CD8-positive, alpha-beta memory T cell (primary cell): Measurements from ENCODE around the gene CLHC1. TPM values are rescaled to one million over a fixed set of nuclear protein-coding genes. Genes with fewer than 3 reads are reported as not detected.

Experiments
- CTCF ChIA-PET: fragments of 350-600 bp; sonication (Branson Sonifier 250); formaldehyde crosslinking; loops from one replicate; lab custom pipeline; 2021; ENCODE audit warnings: antibody characterized with exemption; lab: Charles Lee
- POLR2A ChIA-PET: fragments of 350-600 bp; sonication (Branson Sonifier 250); formaldehyde crosslinking; loops from one replicate; lab custom pipeline; 2021; ENCODE audit warnings: antibody characterized with exemption; lab: Charles Lee
- DNase-seq, 5 donors: peaks; one replicate each; pipeline versions ENCODE4 v3.0.0 to v3.0.0-alpha.2; 2020 to 2022; ENCODE audit warnings: mixed read lengths in 1 of 5
- H3K27ac ChIP-seq: one replicate; pipeline ENCODE4 v1.7.0; 2013; ENCODE audit warnings: low read depth, mild to moderate bottlenecking, low read length, moderate library complexity
- H3K27me3 ChIP-seq: 2 replicates; pipeline ENCODE4 v1.7.0; 2013; ENCODE audit warnings: low read length, mild to moderate bottlenecking; ENCODE audit not compliant: insufficient read depth, poor library complexity, severe bottlenecking
- H3K36me3 ChIP-seq: 2 replicates; pipeline ENCODE4 v1.7.0; 2013; ENCODE audit warnings: mild to moderate bottlenecking, low read length, moderate library complexity; ENCODE audit not compliant: insufficient read depth
- H3K4me1 ChIP-seq: 2 replicates; pipeline ENCODE4 v1.7.0; 2013; ENCODE audit warnings: mild to moderate bottlenecking, low read length, moderate library complexity; ENCODE audit not compliant: insufficient read depth
- H3K4me3 ChIP-seq: 2 replicates; pipeline ENCODE4 v1.7.0; 2013; ENCODE audit warnings: mild to moderate bottlenecking, low read length
- H3K9me3 ChIP-seq: 2 replicates; pipeline ENCODE4 v1.7.0; 2013; ENCODE audit warnings: mild to moderate bottlenecking, low read length
- H3K27ac Mint-ChIP-seq, 8 donors: one replicate each; pipeline ENCODE4 v1.8.0; 2020 to 2021; ENCODE audit warnings: mixed read lengths in 8 of 8, mild to moderate bottlenecking in 6 of 8, inconsistent platforms in 3 of 8, moderate library complexity in 3 of 8
- H3K27me3 Mint-ChIP-seq, 2 donors: one replicate each; pipeline ENCODE4 v1.8.0; 2020 to 2021; ENCODE audit warnings: mixed read lengths in 2 of 2, mild to moderate bottlenecking in 1 of 2, moderate library complexity in 1 of 2
- H3K36me3 Mint-ChIP-seq, 3 donors: one replicate each; pipeline ENCODE4 v1.8.0; 2020 to 2021; ENCODE audit warnings: mixed read lengths in 3 of 3, inconsistent platforms in 1 of 3, mild to moderate bottlenecking in 1 of 3
- H3K4me1 Mint-ChIP-seq, 3 donors: one replicate each; pipeline ENCODE4 v1.8.0; 2020 to 2021; ENCODE audit warnings: mixed read lengths in 3 of 3, inconsistent platforms in 1 of 3, mild to moderate bottlenecking in 1 of 3
- H3K4me3 Mint-ChIP-seq, 7 donors: one replicate each; pipeline ENCODE4 v1.8.0; 2020 to 2021; ENCODE audit warnings: mixed read lengths in 7 of 7, mild to moderate bottlenecking in 6 of 7, moderate library complexity in 4 of 7, inconsistent platforms in 2 of 7
- H3K9me3 Mint-ChIP-seq, 5 donors: one replicate each; pipeline ENCODE4 v1.8.0; 2020 to 2022; ENCODE audit warnings: mixed read lengths in 5 of 5, mild to moderate bottlenecking in 3 of 5, moderate library complexity in 2 of 5, inconsistent platforms in 1 of 5
- polyA plus RNA-seq: library from polyadenylated mRNA; unstranded; fragments of 300-500 nt; fragmentation: Illumina TruSeq; gene quantifications from one replicate; pipeline ENCODE4 v1.2.3, GENCODE V29; 2021
- total RNA-seq, 2 experiments: library from RNA; stranded (reverse); gene quantifications; one replicate each; pipeline ENCODE4 v1.2.3, GENCODE V29; 2021

Gene CLHC1
- total and polyA plus RNA-seq, 3 experiments from 2014 or later, result 1.1 to 9.8 (median 8.4) TPM

DNA sequence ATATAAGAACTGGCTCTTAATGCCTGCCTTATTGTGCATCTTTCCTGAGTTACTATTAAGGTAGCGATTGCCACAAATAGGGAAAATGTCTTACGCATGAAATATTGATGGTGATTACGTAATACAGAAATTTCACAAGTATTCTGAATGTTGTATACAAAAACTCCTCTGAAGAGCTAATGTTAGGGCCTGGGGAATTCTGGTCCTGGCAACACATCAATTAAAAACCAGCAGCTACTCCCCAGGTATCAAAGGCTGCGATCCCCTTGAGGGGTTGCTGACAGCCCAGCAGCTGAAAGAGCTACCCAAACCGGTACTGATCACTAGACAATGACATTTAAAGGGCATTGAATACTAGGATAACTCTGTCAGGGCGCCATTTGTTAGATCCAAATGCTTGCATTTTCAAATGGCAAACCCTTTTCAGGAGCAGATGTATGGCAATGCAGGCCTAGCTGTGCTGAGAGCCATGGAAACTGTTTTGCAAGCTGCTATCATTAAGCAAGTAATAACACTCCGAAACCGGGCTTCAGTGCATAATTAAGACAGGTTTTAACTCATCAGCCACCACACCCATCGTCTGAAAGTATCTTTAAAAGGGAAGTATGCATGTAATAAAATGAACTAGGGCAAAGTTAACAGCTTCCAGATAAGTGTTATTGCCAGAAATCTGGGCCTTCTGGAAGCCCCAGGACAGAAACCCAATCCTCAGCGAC lies 78.4 kb downstream of the CLHC1 start:
- Histone ChIP-seq H3K4me3 (no peak overlapping the region), H3K27me3 (no peaks in the 10 kb centered on the region), H3K9me3 (no peaks in the 10 kb centered on the region), H3K4me1 (no peaks in the 10 kb centered on the region), H3K27ac (no peak overlapping the region), H3K36me3 (no peaks in the 10 kb centered on the region)
- Mint-ChIP-seq H3K27ac (peak overlapping the region in 1 of 8 donors; percentile 78), H3K9me3 (no peaks in the 10 kb centered on the region), H3K4me1 (no peaks in the 10 kb centered on the region), H3K4me3 (no peak overlapping the region), H3K27me3 (peaks cover 0 to 1% of the 10 kb centered on the region in 2 donors), H3K36me3 (no peaks in the 10 kb centered on the region)
- no peak for DNase-seq
- POLR2A ChIA-PET, result no interaction called here
- CTCF ChIA-PET, result interaction anchor here (1.2 kb wide), 1 partner anchor 15 kb away, joined by 4 read pairs; no protein-coding TSS in a partner anchor

DNA sequence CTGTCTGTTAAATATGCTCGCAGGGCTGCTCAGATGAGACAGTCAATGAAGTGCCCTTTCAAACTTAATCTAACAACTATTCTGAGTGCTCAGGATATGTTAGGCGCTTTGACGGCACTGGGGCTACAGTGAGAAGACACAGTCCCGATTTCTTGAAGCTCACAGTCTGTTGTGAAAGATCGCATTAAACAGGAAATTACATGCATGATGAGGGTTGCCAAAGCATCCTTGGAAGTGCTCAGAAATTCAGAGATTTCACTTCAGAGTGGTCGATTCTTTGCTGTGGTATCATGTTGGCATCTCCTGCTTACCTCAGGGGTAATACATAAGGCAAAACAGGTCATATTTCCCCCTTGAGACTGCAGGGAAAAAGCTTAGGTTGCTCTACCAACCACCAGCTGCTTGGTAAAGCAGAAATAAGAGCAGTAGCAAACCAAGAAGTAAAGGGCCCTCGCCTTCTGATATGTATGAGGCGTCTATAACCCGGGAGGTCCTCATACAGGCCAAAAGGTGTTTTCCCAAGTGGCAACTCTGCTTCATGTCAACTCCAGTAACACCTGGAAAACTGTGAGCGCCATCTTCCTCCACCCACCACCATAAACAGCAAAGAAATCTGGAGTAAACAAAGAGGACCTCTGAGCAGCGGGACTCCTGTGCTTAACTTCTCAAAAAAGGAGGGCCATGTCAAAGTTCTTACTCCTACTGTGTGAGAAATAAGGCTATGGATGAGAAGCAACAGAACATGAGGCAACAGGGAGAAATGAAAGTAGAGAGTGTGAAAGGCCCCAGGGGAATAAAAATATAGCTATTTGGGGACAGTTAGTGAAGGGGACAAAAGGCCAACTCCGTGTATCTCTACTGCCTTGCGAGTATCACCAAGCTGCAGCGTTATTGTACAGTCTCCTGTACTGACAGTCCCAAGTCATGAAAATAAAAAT lies 79.3 kb downstream of the CLHC1 start:
- Mint-ChIP-seq H3K9me3 (no peaks in the 10 kb centered on the region), H3K27ac (no peak overlapping the region), H3K4me1 (no peaks in the 10 kb centered on the region), H3K4me3 (no peak overlapping the region), H3K36me3 (peaks cover 0 to 3% (median 0%) of the 10 kb centered on the region in 3 donors), H3K27me3 (peaks cover 0 to 3% of the 10 kb centered on the region in 2 donors)
- ChIA-PET CTCF (no interaction called here), POLR2A (interaction anchor here (0.6 kb wide), 1 partner anchor 81 kb away, joined by 3 read pairs; no protein-coding TSS in a partner anchor)
- Histone ChIP-seq H3K4me3 (no peak overlapping the region), H3K9me3 (no peaks in the 10 kb centered on the region), H3K4me1 (no peaks in the 10 kb centered on the region), H3K36me3 (no peaks in the 10 kb centered on the region), H3K27me3 (no peaks in the 10 kb centered on the region), H3K27ac (no peak overlapping the region)
- DNase-seq, result no peak

DNA sequence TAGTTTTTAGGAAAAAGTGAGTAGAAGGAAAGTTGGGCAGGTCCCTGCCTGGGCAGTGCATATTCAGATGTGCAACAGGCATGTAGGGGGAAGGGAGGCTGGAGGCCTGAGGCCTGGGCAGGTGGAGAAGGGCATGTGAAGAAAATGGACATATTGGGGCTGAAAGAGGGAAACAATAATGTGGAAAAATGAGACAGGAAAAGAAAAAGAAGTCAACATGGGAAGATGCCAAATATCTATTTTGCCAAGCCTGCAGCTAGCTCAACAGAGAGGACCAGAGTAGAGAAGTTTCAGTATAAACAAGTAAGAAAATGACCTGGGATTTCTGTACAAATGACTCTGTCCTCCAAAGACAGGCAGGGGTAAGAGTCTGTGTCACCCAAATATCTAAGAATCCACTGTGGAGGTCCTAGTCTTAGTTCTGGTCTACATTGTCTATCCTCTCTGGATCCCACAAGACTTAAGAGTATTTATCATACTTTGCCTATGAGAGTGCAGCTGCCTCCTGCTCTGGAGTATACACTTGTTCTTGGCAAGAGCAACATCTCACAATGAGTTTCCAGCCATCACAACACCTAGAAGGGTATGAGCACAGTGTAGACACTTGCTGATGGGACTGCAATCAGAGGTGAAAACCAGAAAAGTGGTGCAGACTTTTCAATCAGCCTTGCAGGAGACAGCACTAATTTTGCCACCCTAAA lies 80.2 kb downstream of the CLHC1 start:
- DNase-seq, result no peak
- Mint-ChIP-seq H3K4me1 (no peaks in the 10 kb centered on the region), H3K27me3 (peaks cover 0 to 6% of the 10 kb centered on the region in 2 donors), H3K27ac (peak overlapping the region in 2 of 8 donors; percentile 23 to 61), H3K9me3 (no peaks in the 10 kb centered on the region), H3K4me3 (no peak overlapping the region), H3K36me3 (peaks cover 0 to 3% (median 0%) of the 10 kb centered on the region in 3 donors)
- Histone ChIP-seq H3K27ac (no peak overlapping the region), H3K4me3 (no peak overlapping the region), H3K9me3 (no peaks in the 10 kb centered on the region), H3K4me1 (no peaks in the 10 kb centered on the region), H3K27me3 (no peaks in the 10 kb centered on the region), H3K36me3 (no peaks in the 10 kb centered on the region)
- ChIA-PET CTCF (no interaction called here), POLR2A (no interaction called here)

DNA sequence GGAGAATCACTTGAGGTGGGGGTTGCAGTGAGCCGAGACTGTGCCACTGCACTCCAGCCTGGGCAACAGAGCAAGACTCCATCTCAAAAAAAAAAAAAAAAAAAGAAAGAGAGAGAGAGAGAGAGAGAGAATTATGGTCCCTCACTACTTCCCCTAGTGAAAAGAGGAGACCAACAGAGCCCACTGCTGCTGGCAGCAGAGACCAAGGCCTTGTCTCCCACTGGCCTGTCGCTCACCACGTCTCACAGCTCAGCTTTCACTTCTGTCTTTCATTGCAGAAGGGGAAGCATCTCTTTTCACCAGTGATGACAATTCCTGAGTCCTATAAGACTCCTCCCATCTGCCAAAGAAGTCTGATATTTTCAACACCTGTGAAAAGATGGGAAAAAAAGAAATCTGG lies 81.3 kb downstream of the CLHC1 start:
- no peaks in the 10 kb centered on the region for H3K4me1 ChIP-seq
- no peak for DNase-seq
- H3K36me3 Mint-ChIP-seq, result peaks cover 0 to 3% (median 0%) of the 10 kb centered on the region in 3 donors
- POLR2A ChIA-PET, result no interaction called here
- no peaks in the 10 kb centered on the region for H3K27me3 ChIP-seq
- no peak overlapping the region for H3K4me3 Mint-ChIP-seq
- H3K27me3 Mint-ChIP-seq, result peaks cover 0 to 6% of the 10 kb centered on the region in 2 donors
- no peaks in the 10 kb centered on the region for H3K36me3 ChIP-seq
- H3K4me1 Mint-ChIP-seq, result no peaks in the 10 kb centered on the region
- H3K9me3 ChIP-seq, result no peaks in the 10 kb centered on the region
- no peaks in the 10 kb centered on the region for H3K9me3 Mint-ChIP-seq
- H3K4me3 ChIP-seq, result no peak overlapping the region
- no peak overlapping the region for H3K27ac Mint-ChIP-seq
- H3K27ac ChIP-seq, result no peak overlapping the region
- CTCF ChIA-PET, result interaction anchor here (0.7 kb wide), 1 partner anchor 102 kb away, joined by 3 read pairs; no protein-coding TSS in a partner anchor

DNA sequence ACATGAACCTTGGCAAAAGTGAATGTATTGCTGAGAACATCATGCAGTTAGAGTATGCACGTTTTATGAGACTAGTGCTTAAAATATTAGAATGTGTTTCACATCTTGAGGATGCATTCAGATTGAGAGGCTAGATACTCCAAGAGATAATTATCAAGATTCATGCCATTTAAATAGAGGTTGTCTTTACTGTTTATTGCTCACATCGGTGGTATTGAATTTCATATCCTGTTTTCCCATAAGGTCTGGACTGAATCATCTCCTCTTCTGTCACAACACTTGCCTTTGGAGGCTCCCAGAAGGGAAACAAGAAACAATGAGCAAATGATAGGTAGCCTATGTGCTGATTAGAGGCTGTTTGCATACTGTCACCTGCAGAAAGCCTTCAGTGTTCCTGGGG lies 83.8 kb downstream of the CLHC1 start:
- Mint-ChIP-seq H3K9me3 (no peaks in the 10 kb centered on the region), H3K4me3 (no peak overlapping the region), H3K27me3 (peaks cover 0 to 8% of the 10 kb centered on the region in 2 donors), H3K36me3 (peaks cover 0 to 8% (median 0%) of the 10 kb centered on the region in 3 donors), H3K4me1 (no peaks in the 10 kb centered on the region), H3K27ac (no peak overlapping the region)
- no peak for DNase-seq
- no peak overlapping the region for H3K4me3 ChIP-seq
- ChIA-PET POLR2A (no interaction called here), CTCF (no interaction called here)
- no peaks in the 10 kb centered on the region for H3K36me3 ChIP-seq
- H3K4me1 ChIP-seq, result no peaks in the 10 kb centered on the region
- no peaks in the 10 kb centered on the region for H3K27me3 ChIP-seq
- no peak overlapping the region for H3K27ac ChIP-seq
- H3K9me3 ChIP-seq, result no peaks in the 10 kb centered on the region

DNA sequence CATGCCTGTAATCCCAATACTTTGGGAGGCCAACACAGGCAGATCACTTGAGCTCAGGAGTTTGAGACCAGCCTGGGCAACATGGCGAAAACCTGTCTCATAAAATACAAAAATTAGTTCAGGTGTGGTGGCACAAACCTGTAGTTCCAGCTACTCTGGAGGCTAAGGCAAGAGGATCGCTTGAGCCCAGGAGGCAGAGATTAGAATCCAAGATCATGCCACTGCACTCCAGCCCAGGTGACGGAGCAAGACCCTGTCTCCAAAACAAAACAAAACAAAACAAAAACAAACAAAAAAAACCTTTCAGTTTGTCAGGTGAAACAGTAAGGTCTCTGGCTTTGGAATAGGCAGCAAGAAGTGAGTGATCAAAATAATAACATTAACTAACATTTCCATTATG lies 84.6 kb downstream of the CLHC1 start:
- Mint-ChIP-seq H3K27me3 (peaks cover 0 to 11% of the 10 kb centered on the region in 2 donors), H3K9me3 (no peaks in the 10 kb centered on the region), H3K4me1 (peaks cover 0 to 1% (median 0%) of the 10 kb centered on the region in 3 donors), H3K36me3 (peaks cover 0 to 8% (median 0%) of the 10 kb centered on the region in 3 donors), H3K27ac (no peak overlapping the region), H3K4me3 (no peak overlapping the region)
- CTCF ChIA-PET, result no interaction called here
- Histone ChIP-seq H3K4me1 (no peaks in the 10 kb centered on the region), H3K36me3 (no peaks in the 10 kb centered on the region), H3K27me3 (no peaks in the 10 kb centered on the region), H3K9me3 (no peaks in the 10 kb centered on the region), H3K4me3 (no peak overlapping the region), H3K27ac (no peak overlapping the region)
- POLR2A ChIA-PET, result no interaction called here
- no peak for DNase-seq

DNA sequence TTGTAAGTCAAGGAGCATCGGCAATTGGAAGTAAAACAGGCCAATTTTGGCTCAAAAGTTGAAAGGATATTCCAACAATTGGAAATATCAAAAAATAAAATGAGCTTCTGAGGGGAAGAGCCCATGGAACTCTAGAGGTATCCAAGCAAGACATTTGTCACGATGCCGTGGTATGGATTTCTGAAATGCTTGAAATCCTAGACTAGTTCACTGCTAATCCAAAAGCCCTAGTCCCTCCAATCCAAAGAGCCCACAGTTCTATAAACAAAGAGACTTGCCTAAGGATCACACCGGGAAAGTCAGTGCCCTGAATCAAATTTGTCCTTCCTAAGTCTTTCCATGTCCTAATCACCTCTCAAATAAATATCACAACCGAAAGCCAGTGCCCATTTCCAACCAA lies 85.1 kb downstream of the CLHC1 start:
- Mint-ChIP-seq H3K27ac (peak overlapping the region in 1 of 8 donors; percentile 68), H3K9me3 (no peaks in the 10 kb centered on the region), H3K27me3 (peaks cover 0 to 11% of the 10 kb centered on the region in 2 donors), H3K36me3 (peaks cover 0 to 8% (median 0%) of the 10 kb centered on the region in 3 donors), H3K4me3 (no peak overlapping the region), H3K4me1 (peaks cover under 1 to 6% (median 4%) of the 10 kb centered on the region in 3 donors)
- no peaks in the 10 kb centered on the region for H3K9me3 ChIP-seq
- ChIA-PET CTCF (no interaction called here), POLR2A (no interaction called here)
- H3K4me3 ChIP-seq, result no peak overlapping the region
- H3K27me3 ChIP-seq, result no peaks in the 10 kb centered on the region
- DNase-seq, result no peak
- H3K27ac ChIP-seq, result no peak overlapping the region
- no peaks in the 10 kb centered on the region for H3K4me1 ChIP-seq
- no peaks in the 10 kb centered on the region for H3K36me3 ChIP-seq
